ENCODE results near the gene EMC7. TPM values are rescaled to one million over a fixed set of nuclear protein-coding genes. Genes with fewer than 3 reads are reported as not detected.

EMC7 gene
- polyA plus RNA-seq, 3 donors, result 41.7 to 135 (median 125) TPM

DNA sequence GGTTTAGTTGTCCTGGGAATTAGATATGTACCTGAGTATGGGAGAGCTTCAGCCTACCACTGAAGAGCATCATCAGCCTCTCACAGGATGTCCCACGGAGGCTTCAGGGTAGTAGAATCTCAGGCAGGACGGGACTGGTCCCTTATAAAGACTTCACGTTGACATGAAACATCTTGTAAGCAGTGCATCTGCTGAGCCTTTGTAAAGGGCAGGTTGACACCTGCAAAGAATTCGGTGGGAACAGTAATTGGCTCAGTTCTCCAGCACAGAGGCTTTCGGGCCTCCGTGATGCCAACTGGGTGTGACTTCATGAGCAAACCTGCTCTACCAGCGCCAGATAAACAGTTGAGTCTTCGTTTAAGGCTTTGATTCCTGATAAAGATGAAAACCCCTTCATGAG is 35.7 kb downstream of the EMC7 start:
- H3K36me3 Mint-ChIP-seq, result no peaks in the 10 kb centered on the region
- Histone ChIP-seq H2AFZ (ENCODE audit: insufficient read depth, low read depth, low read length, poor library complexity, severe bottlenecking) (no peak overlapping the region), H3K4me3 (replicated peaks in 1 of 3; ENCODE audit: low read depth in 2 of 3, low read length in 3 of 3) (no peak overlapping the region), H3K27ac (ENCODE audit: low read depth in 1 of 2, low read length in 2 of 2) (no peak overlapping the region), H3K79me2 (ENCODE audit: insufficient read depth, low read length) (no peaks in the 10 kb centered on the region), H3K4me2 (replicated peaks; ENCODE audit: extremely low read depth, low read length, poor library complexity, severe bottlenecking) (no peak overlapping the region), H3K4me1 (ENCODE audit: control insufficient read depth in 1 of 2, insufficient read depth in 2 of 2, low read length in 2 of 2) (no peaks in the 10 kb centered on the region), H3K9me3 (replicated peaks in 1 of 2; ENCODE audit: control insufficient read depth in 1 of 2, insufficient read depth in 1 of 2, low read length in 2 of 2) (no peaks in the 10 kb centered on the region), H3K9ac (ENCODE audit: insufficient read depth, low read length, poor library complexity, severe bottlenecking) (no peak overlapping the region), H3K36me3 (replicated peaks in 1 of 2; ENCODE audit: control insufficient read depth in 1 of 2, insufficient read depth in 2 of 2, low read length in 2 of 2) (no peaks in the 10 kb centered on the region), H4K20me1 (ENCODE audit: insufficient read depth, low read length) (no peaks in the 10 kb centered on the region), H3K27me3 (ENCODE audit: control insufficient read depth in 2 of 2, insufficient read depth in 2 of 2, low read length in 2 of 2) (no peaks in the 10 kb centered on the region)
- H3K9me3 Mint-ChIP-seq, result no peaks in the 10 kb centered on the region
- intact Hi-C loops (cut with micrococcal nuclease), result loop anchor here in 1 of 2 donors (10.0 kb wide), 1 partner anchor 519 kb away; the partner anchor contains the start of gene GOLGA8B
- TF ChIP-seq, protein P1, sequence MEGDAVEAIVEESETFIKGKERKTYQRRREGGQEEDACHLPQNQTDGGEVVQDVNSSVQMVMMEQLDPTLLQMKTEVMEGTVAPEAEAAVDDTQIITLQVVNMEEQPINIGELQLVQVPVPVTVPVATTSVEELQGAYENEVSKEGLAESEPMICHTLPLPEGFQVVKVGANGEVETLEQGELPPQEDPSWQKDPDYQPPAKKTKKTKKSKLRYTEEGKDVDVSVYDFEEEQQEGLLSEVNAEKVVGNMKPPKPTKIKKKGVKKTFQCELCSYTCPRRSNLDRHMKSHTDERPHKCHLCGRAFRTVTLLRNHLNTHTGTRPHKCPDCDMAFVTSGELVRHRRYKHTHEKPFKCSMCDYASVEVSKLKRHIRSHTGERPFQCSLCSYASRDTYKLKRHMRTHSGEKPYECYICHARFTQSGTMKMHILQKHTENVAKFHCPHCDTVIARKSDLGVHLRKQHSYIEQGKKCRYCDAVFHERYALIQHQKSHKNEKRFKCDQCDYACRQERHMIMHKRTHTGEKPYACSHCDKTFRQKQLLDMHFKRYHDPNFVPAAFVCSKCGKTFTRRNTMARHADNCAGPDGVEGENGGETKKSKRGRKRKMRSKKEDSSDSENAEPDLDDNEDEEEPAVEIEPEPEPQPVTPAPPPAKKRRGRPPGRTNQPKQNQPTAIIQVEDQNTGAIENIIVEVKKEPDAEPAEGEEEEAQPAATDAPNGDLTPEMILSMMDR (IDR thresholded peaks at IDR 0.05), result no peak
- peaks cover 0 to 4% (median 0%) of the 10 kb centered on the region in 3 donors for H3K27me3 Mint-ChIP-seq (ENCODE audit: low read depth in 3 of 3)
- H3K4me3 Mint-ChIP-seq, result no peak overlapping the region
- peaks cover 3% of the 10 kb centered on the region for H3K4me1 Mint-ChIP-seq
- H3K27ac Mint-ChIP-seq, result no peak overlapping the region
- DNase-seq, result no peak
- WGBS (ENCODE audit: insufficient coverage), result 89% methylated on average over 7 of the region's 8 CpGs

DNA sequence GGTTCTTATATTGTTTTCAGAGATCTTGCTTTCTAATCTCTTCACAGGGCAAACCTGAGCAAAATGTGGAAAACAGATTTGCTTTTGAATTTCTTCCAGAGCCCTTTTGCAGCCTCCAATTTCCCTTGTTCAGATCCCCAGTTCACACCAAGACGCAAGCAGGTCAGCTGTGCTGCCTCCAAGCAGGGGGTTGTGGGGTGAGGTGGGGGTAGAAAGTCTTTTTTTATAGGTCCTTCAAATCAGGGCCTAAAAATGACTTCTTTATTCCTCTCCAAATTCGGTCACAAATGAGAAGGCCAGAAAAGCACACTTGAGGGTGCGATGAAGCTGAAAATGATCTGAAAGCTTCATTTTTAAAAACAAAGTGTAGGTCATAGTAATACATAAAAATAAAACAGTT is 36.4 kb downstream of the EMC7 start:
- H3K27me3 Mint-ChIP-seq (ENCODE audit: low read depth in 3 of 3), result peaks cover 0 to 4% (median 0%) of the 10 kb centered on the region in 3 donors
- Histone ChIP-seq H3K4me1 (ENCODE audit: control insufficient read depth in 1 of 2, insufficient read depth in 2 of 2, low read length in 2 of 2) (no peaks in the 10 kb centered on the region), H3K27me3 (ENCODE audit: control insufficient read depth in 2 of 2, insufficient read depth in 2 of 2, low read length in 2 of 2) (no peaks in the 10 kb centered on the region), H3K27ac (ENCODE audit: low read depth in 1 of 2, low read length in 2 of 2) (no peak overlapping the region), H3K36me3 (replicated peaks in 1 of 2; ENCODE audit: control insufficient read depth in 1 of 2, insufficient read depth in 2 of 2, low read length in 2 of 2) (no peaks in the 10 kb centered on the region), H4K20me1 (ENCODE audit: insufficient read depth, low read length) (no peaks in the 10 kb centered on the region), H3K9ac (ENCODE audit: insufficient read depth, low read length, poor library complexity, severe bottlenecking) (no peak overlapping the region), H3K4me3 (replicated peaks in 1 of 3; ENCODE audit: low read depth in 2 of 3, low read length in 3 of 3) (no peak overlapping the region), H3K79me2 (ENCODE audit: insufficient read depth, low read length) (no peaks in the 10 kb centered on the region), H3K4me2 (replicated peaks; ENCODE audit: extremely low read depth, low read length, poor library complexity, severe bottlenecking) (no peak overlapping the region), H2AFZ (ENCODE audit: insufficient read depth, low read depth, low read length, poor library complexity, severe bottlenecking) (no peak overlapping the region), H3K9me3 (replicated peaks in 1 of 2; ENCODE audit: control insufficient read depth in 1 of 2, insufficient read depth in 1 of 2, low read length in 2 of 2) (no peaks in the 10 kb centered on the region)
- no peaks in the 10 kb centered on the region for H3K36me3 Mint-ChIP-seq
- DNase-seq, result no peak
- no peak overlapping the region for H3K27ac Mint-ChIP-seq
- intact Hi-C loops (cut with micrococcal nuclease), result loop anchor here in 1 of 2 donors (10.0 kb wide), 1 partner anchor 520 kb away; the partner anchor contains the start of gene GOLGA8B
- H3K9me3 Mint-ChIP-seq, result no peaks in the 10 kb centered on the region
- H3K4me1 Mint-ChIP-seq, result peaks cover 3% of the 10 kb centered on the region
- TF ChIP-seq, protein P1 (IDR thresholded peaks at IDR 0.05), result no peak
- H3K4me3 Mint-ChIP-seq, result no peak overlapping the region
- WGBS (ENCODE audit: insufficient coverage), result no CpG with 5 or more reads among the region's 3 CpGs

Data from CD14-positive monocyte (primary cell).